GM13976 (cell line): ENCODE data around the gene DMRT3.

Experiments used
- DNase-seq: peaks from one replicate; pipeline ENCODE4 v3.0.0; 2012; ENCODE audit warnings: low spot score
- CTCF ChIP-seq: IDR thresholded peaks from 2 replicates; pipeline ENCODE4 v1.5.1; 2012; ENCODE audit warnings: borderline replicate concordance, mild to moderate bottlenecking; ENCODE audit not compliant: insufficient read depth; ENCODE audit errors: extremely low read depth, missing control alignments, control extremely low read depth
- in situ Hi-C: fragments of 300-500 bp; cut with MboI; formaldehyde crosslinking; loops from one replicate; pipeline ENCODE4 v1.12.0; 2022; ENCODE audit warnings: low sequenced_read_pairs, mixed read lengths, inconsistent platforms; ENCODE audit not compliant: unreplicated experiment

Gene DMRT3

DNA sequence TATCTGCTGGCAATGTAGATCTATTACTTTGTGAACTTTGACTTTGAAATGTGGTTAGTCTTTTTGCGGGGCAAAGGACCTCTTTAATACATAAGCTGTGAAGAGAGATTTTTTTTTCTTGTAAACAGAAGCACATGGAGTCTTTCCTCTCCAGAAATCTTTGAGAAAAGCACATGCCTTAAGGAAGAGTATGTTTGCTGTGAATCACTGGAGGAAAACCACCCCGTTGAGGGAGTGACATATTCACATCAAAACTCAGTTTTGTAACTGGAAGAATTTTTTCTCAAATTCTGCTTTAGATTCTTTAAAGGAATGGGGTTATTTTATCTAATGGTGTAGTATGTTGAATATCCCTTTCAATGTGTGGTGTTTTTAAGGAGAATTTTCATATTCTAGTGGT, 3.5 kb downstream of the DMRT3 start:
- no peak for TF ChIP-seq CTCF
- no peak for DNase-seq
- in situ Hi-C loops: loop anchor here (10.0 kb wide), 1 partner anchor 65 kb away; no protein-coding TSS in a partner anchor

DNA sequence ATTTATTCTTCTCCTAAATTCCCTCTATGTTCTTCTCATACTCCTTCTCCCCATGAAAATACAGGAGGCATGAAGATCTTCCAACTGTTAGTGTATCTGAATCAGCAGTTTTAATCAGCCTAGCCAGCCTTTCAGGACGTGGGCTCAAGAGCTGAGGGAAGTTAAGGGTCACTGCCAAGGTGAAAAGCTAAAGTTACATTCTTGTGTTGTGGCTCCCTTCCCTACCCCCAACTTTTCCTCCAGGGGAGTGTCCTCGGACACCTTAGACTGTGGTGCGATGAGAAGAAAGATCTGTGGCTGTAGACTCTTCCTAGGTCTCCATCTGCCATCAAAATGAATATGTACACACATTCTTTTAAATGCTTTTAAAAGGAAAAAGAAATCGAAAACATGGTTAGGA, 4.2 kb downstream of the DMRT3 start:
- TF ChIP-seq CTCF: no peak
- no peak for DNase-seq
- in situ Hi-C loops: no loop called here

DNA sequence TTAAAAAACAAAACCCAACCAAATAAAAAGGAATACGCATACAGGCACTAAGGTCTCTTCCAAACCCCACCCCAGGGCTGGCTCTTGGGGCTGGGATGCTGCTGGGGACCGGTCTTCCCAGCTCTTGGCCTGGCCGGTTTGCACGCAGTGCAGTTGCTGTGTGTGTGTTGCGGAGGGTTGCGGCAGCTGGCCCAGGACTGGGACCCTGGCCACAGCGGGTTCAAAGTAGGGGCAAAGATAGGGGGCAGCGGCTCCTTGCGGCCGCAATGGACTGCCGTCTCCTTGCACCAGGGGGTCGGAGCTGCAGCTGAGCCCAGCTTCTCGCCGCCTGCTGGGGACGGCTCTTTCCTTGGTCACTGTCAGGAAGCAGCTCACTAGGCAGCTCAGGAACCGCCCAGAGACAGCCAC, 5.0 kb downstream of the DMRT3 start:
- TF ChIP-seq CTCF: no peak
- in situ Hi-C loops: no loop called here
- no peak for DNase-seq

GRCh38 chr9:982394-983230, 6.2 kb downstream of the DMRT3 start:
- in situ Hi-C loops: no loop called here
- no peak for TF ChIP-seq CTCF

GRCh38 chr9:994005-994404, 17.6 kb downstream of the DMRT3 start:
- in situ Hi-C loops: no loop called here
- TF ChIP-seq CTCF: no peak
- DNase-seq: no peak

More at GRCh38 chr9:982394-983230, 6.2 kb downstream of the DMRT3 start:
- DNase-seq: no peak

GRCh38 chr9:995192-995591, 18.7 kb downstream of the DMRT3 start:
- TF ChIP-seq CTCF: no peak
- in situ Hi-C loops: loop anchor here (5.0 kb wide), 1 partner anchor 103 kb away; no protein-coding TSS in a partner anchor

More at GRCh38 chr9:995192-995591, 18.7 kb downstream of the DMRT3 start:
- no peak for DNase-seq
